GM12878 (cell line): ENCODE data around the gene COL17A1. TPM values are rescaled to one million over a fixed set of nuclear protein-coding genes. Genes with fewer than 3 reads are reported as not detected.

Experiments
- ATAC-seq: fragments of 200-7000 bp; cut with Tn5 transposase; 3 replicates; pipeline ENCODE4 v1.9.1; 2020; ENCODE audit warnings: mild to moderate bottlenecking, moderate library complexity
- BruUV-seq: library from RNA; stranded (reverse); fragments of 400-500 nt; replicated peaks from 2 replicates; lab custom pipeline; 2021; lab: Mats Ljungman, UMichigan
- CTCF ChIA-PET: fragments of 300-600 bp; sonication (Branson Sonifier 250); formaldehyde crosslinking; extraction: SDS; loops from one replicate; lab custom pipeline; 2021; ENCODE audit warnings: inconsistent platforms; lab: Yijun Ruan, JAX
- POLR2A ChIA-PET: fragments of 350-600 bp; formaldehyde crosslinking; extraction: SDS; loops from one replicate; lab custom pipeline; 2021; ENCODE audit warnings: inconsistent platforms; lab: Charles Lee
- RAD21 ChIA-PET: fragments of 300-600 bp; sonication (Branson Sonifier 250); formaldehyde crosslinking; loops from one replicate; lab custom pipeline; 2023; ENCODE audit warnings: antibody characterized with exemption; ENCODE audit not compliant: unreplicated experiment; lab: Charles Lee
- SMC1A ChIA-PET: fragments of 300-600 bp; sonication (Branson Sonifier 250); formaldehyde crosslinking; loops from one replicate; lab custom pipeline; 2023; ENCODE audit not compliant: unreplicated experiment, uncharacterized antibody; lab: Charles Lee
- DNase-seq: peaks from one replicate; pipeline ENCODE4 v3.0.0-alpha.2; 2011; ENCODE audit warnings: low read depth, low spot score
- FAIRE-seq: peaks from 3 replicates; lab custom pipeline; 2011; peaks lifted over from hg19 to GRCh38; lab: Jason Lieb, UNC
- H2AFZ ChIP-seq: 2 replicates; pipeline ENCODE4 v1.6.0; 2011; ENCODE audit warnings: low read depth, low read length, control low read depth; ENCODE audit not compliant: control insufficient read depth
- H3K27ac ChIP-seq: 2 replicates; pipeline ENCODE4 v1.5.1; 2011; ENCODE audit warnings: control low read depth; ENCODE audit not compliant: control insufficient read depth, insufficient read depth
- H3K27me3 ChIP-seq, 2 experiments: replicated peaks in 1 of 2; 2 replicates each; pipeline versions ENCODE4 v1.6.0 to v1.6.1; 2011; ENCODE audit warnings: low read length in 1 of 2; ENCODE audit not compliant: control insufficient read depth in 2 of 2, insufficient read depth in 2 of 2
- H3K36me3 ChIP-seq, 2 experiments: 2 replicates each; pipeline ENCODE4 v1.5.1; 2011; ENCODE audit warnings: low read length in 1 of 2; ENCODE audit not compliant: control insufficient read depth in 2 of 2, insufficient read depth in 2 of 2
- H3K4me1 ChIP-seq: 2 replicates; pipeline ENCODE4 v1.6.1; 2011; ENCODE audit warnings: mild to moderate bottlenecking, low read length, moderate library complexity, mixed read lengths; ENCODE audit not compliant: control insufficient read depth, insufficient read depth
- H3K4me2 ChIP-seq: 2 replicates; pipeline ENCODE4 v1.6.0; 2011; ENCODE audit warnings: control low read depth; ENCODE audit not compliant: control insufficient read depth, insufficient read depth
- H3K4me3 ChIP-seq: fragments of 200-600 bp; sonication (generic); 2 replicates; pipeline ENCODE4 v1.5.1; 2016
- H3K79me2 ChIP-seq: 2 replicates; pipeline ENCODE4 v1.6.0; 2011; ENCODE audit warnings: low read length; ENCODE audit not compliant: control insufficient read depth, insufficient read depth
- H3K9ac ChIP-seq: 2 replicates; pipeline ENCODE4 v1.8.0; 2011; ENCODE audit warnings: low read length, control low read depth, mixed read lengths; ENCODE audit not compliant: control insufficient read depth, insufficient read depth
- H3K9me3 ChIP-seq: replicated peaks from 3 replicates; pipeline ENCODE4 v1.5.1; 2011; ENCODE audit warnings: mild to moderate bottlenecking, low read length; ENCODE audit not compliant: control insufficient read depth, insufficient read depth
- H4K20me1 ChIP-seq: 2 replicates; pipeline ENCODE4 v1.6.0; 2011; ENCODE audit not compliant: control insufficient read depth, insufficient read depth
- BMI1 ChIP-seq: fragments of 450-650 bp; IDR thresholded peaks from 2 replicates; pipeline ENCODE4 v1.6.1; 2016; ENCODE audit warnings: mild to moderate bottlenecking, moderate library complexity, borderline replicate concordance
- CBX3 ChIP-seq: fragments of 200-600 bp; sonication (generic); IDR thresholded peaks from 2 replicates; pipeline ENCODE4 v1.6.1; 2016; ENCODE audit warnings: low read depth, borderline replicate concordance
- DPF2 ChIP-seq: fragments of 450-650 bp; IDR thresholded peaks from 2 replicates; pipeline ENCODE4 v1.6.1; 2017; ENCODE audit warnings: mild to moderate bottlenecking
- IRF3 ChIP-seq: fragments of 450-650 bp; IDR thresholded peaks from 2 replicates; pipeline ENCODE4 v1.6.1; 2014; ENCODE audit warnings: mild to moderate bottlenecking
- NFYA ChIP-seq: IDR thresholded peaks from 2 replicates; pipeline ENCODE4 v1.6.1; 2011; ENCODE audit warnings: low read depth, mild to moderate bottlenecking, low read length, improper control_type of control experiment, borderline replicate concordance
- NR2C2 ChIP-seq: IDR thresholded peaks from 2 replicates; pipeline ENCODE4 v1.6.1; 2011; ENCODE audit warnings: borderline replicate concordance, low read depth; ENCODE audit not compliant: control insufficient read depth, insufficient read length
- SIN3A ChIP-seq: IDR thresholded peaks from 2 replicates; pipeline ENCODE4 v1.6.1; 2012; ENCODE audit warnings: low read depth, low read length, improper control_type of control experiment
- SKIL ChIP-seq: fragments of 450-650 bp; IDR thresholded peaks from 2 replicates; pipeline ENCODE4 v1.6.1; 2017; ENCODE audit warnings: mild to moderate bottlenecking, low read depth, inconsistent platforms; ENCODE audit not compliant: poor library complexity, severe bottlenecking
- SUPT20H ChIP-seq: IDR thresholded peaks from 2 replicates; pipeline ENCODE4 v1.6.1; 2011; ENCODE audit warnings: low read depth, mild to moderate bottlenecking, low read length, moderate library complexity, borderline replicate concordance; ENCODE audit not compliant: control insufficient read depth
- SUZ12 ChIP-seq: fragments of 200-600 bp; sonication (generic); IDR thresholded peaks from one replicate; pipeline ENCODE4 v1.6.1; 2018; ENCODE audit warnings: antibody characterized with exemption, mild to moderate bottlenecking; ENCODE audit not compliant: unreplicated experiment
- USF2 ChIP-seq: IDR thresholded peaks from 2 replicates; pipeline ENCODE4 v1.6.1; 2011; ENCODE audit warnings: low read depth, low read length, improper control_type of control experiment, borderline replicate concordance
- YBX1 ChIP-seq: fragments of 450-650 bp; IDR thresholded peaks from 2 replicates; pipeline ENCODE4 v1.6.1; 2016; ENCODE audit warnings: antibody characterized with exemption
- ZBTB11 ChIP-seq: fragments of 450-650 bp; formaldehyde crosslinking; IDR thresholded peaks from 2 replicates; pipeline ENCODE4 v1.5.0; 2022; ENCODE audit warnings: mild to moderate bottlenecking, missing genetic modification characterization
- ZNF622 ChIP-seq: fragments of 450-650 bp; IDR thresholded peaks from 2 replicates; pipeline ENCODE4 v1.6.1; 2017; ENCODE audit warnings: mild to moderate bottlenecking, inconsistent platforms
- WGBS: methylation state at CpG from one replicate; pipeline ENCODE4 v1.1.6; 2016; ENCODE audit warnings: low lambda C conversion rate; ENCODE audit not compliant: insufficient replicate concordance, insufficient coverage; ENCODE audit errors: missing lambda C conversion rate; 5-methylcytosine and 5-hydroxymethylcytosine counted together
- in situ Hi-C: fragments of 300-500 bp; cut with MboI; formaldehyde crosslinking; loops from 9 replicates; pipeline ENCODE4 v1.14.3; 2018; ENCODE audit warnings: mixed read lengths
- intact Hi-C: fragments of 100-400 bp; cut with micrococcal nuclease; formaldehyde crosslinking; loops from one replicate; pipeline ENCODE4 v1.14.2; 2022; ENCODE audit not compliant: unreplicated experiment
- polyA plus RNA-seq, 11 experiments: library from polyadenylated mRNA; depleted of rRNA in 4 of 11; unstranded in 6 of 11; stranded (reverse) in 5 of 11; fragments of >200 nt; fragmentation: Nextera tagmentation in 4 of 11; fragmentation: Illumina TruSeq in 1 of 11; extraction: Ambion mirVana in 4 of 11; extraction: Trizol in 1 of 11; gene quantifications; 1 replicate in 1 of 11; 2 replicates in 10 of 11; pipeline versions ENCODE4 v1.2.1 to v1.2.3, GENCODE V29; 2011 to 2016; ENCODE audit warnings: inconsistent platforms in 2 of 11, missing spikeins in 2 of 11, low read depth in 1 of 11
- total RNA-seq, 4 experiments: library from RNA; depleted of rRNA in 3 of 4; stranded (reverse); fragments of >200 nt in 3 of 4; fragmentation: Illumina TruSeq in 1 of 4; extraction: Trizol in 1 of 4; gene quantifications; 2 replicates each; pipeline versions ENCODE4 v1.2.1 to v1.2.3, GENCODE V29; 2013 to 2021

The COL17A1 gene
- total and polyA plus RNA-seq, 10 of the 15 experiments (the other 5 are each of a cell fraction or from before 2014, with no cell fraction given) = 0.08 to 0.22 TPM; not detected in 8

GRCh38 chr10:104098358-104098925 is 12.8 kb upstream of the COL17A1 start:
- RAD21 ChIA-PET = no interaction called here
- H2AFZ ChIP-seq = no peak overlapping the region
- no peaks in the 10 kb centered on the region for H3K36me3 ChIP-seq
- FAIRE-seq (no peak), DNase-seq (no peak), ATAC-seq (no peak)
- BruUV-seq = no TSS peak
- H3K9ac ChIP-seq = no peak overlapping the region
- no peak for TF ChIP-seq NFYA
- TF ChIP-seq DPF2 = no peak
- TF ChIP-seq SKIL = no peak
- TF ChIP-seq IRF3 = no peak
- no peak for TF ChIP-seq SIN3A
- TF ChIP-seq NR2C2 = no peak
- no peak for TF ChIP-seq ZBTB11 (CRISPR knock-in tag)
- TF ChIP-seq USF2 = no peak
- TF ChIP-seq BMI1 = no peak
- no peak for TF ChIP-seq SUPT20H
- TF ChIP-seq CBX3 = no peak
- no peak for TF ChIP-seq ZNF622
- TF ChIP-seq SUZ12 = no peak
- no peak for TF ChIP-seq YBX1
- H3K27me3 ChIP-seq = no peaks in the 10 kb centered on the region
- intact Hi-C loops (no loop called here), in situ Hi-C loops (no loop called here)
- no peaks in the 10 kb centered on the region for H3K4me1 ChIP-seq
- WGBS = 54% methylated on average over 4 of the region's 4 CpGs
- SMC1A ChIA-PET = interaction anchor here (0.9 to 1.2 kb wide), 3 partner anchors 11 to 23 kb away, joined by 4 to 5 read pairs (median 4); no protein-coding TSS in a partner anchor
- POLR2A ChIA-PET = interaction anchor here (0.5 to 0.6 kb wide), 2 partner anchors 170 to 241 kb away, joined by 3 to 9 read pairs; no protein-coding TSS in a partner anchor
- CTCF ChIA-PET = interaction anchor here (0.9 kb wide), 1 partner anchor 16 kb away, joined by 3 read pairs; no protein-coding TSS in a partner anchor
- no peak overlapping the region for H3K4me3 ChIP-seq
- no peak overlapping the region for H3K27ac ChIP-seq
- H3K4me2 ChIP-seq = no peak overlapping the region
- no peaks in the 10 kb centered on the region for H3K79me2 ChIP-seq
- no peaks in the 10 kb centered on the region; the same call in 1 of the 3 replicates for H3K9me3 ChIP-seq
- H4K20me1 ChIP-seq = no peaks in the 10 kb centered on the region
